NCI-H1092 treated with DMSO at 0.1 percent for 48 hours (cell line): ENCODE data around the gene FGFBP1.

Experiments used
- DNase-seq: peaks from one replicate; lab custom pipeline; 2025; lab: John Stamatoyannopoulos, UW

Gene FGFBP1

DNA sequence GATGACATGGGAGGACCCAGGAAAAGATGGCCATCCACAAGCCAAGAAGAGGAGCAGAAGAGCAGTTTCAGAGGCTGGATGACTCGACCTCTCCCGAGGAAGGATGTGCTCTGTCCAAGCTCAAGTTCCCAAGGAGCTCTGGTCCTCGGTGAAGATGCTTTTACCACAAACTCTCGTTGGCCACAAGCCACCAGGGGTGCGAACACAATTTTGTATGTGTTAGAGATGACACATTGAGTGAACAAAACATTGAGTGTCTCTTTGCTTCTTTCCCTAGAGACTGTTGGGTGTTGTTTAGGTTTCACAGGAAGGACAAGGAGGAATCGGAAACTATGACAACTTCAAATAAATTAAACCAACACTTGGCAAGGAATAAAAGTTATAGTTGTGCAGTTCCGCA lies 26.3 kb downstream of the FGFBP1 start:
- no peak for DNase-seq

DNA sequence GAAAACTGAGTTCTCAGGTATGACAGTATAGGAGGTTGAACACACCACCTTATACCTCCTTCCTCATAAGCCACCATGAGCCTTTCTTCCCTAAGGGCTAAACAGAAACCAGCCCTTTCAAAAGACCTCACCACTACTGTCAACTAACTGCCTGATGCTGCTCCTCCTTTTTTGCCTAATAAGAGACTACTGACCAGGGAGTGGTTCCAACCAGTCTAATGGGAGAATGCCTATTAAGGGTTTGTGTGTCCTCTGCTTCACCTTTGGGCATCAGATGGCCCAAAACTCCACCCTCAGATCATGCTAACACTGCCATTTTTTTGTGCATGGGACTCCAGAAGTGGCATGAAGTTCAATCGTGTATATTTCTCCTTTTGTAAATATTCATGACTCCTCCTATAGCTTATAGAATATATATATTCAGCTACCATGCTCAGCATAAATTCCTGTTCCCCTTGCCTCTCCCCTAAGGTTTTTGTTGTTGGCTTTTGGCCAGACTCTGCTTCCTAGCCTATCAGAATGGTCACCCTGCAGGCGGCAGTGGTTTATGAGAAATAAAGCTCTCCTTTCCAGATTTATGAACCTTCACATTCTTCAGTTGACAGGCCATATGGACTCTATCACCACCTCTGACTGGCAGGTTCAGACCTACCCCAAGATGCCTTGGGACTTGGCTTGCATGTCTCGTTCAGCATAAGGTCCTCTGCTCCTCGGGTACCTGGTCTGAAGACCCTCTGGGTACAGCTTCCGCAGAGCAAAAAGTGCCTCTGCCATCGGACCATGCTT lies 28.2 kb downstream of the FGFBP1 start:
- no peak for DNase-seq

- DNase-seq: no peak
Observed at GRCh38 chr4:15907430-15907829, 31.1 kb downstream of the FGFBP1 start.

GRCh38 chr4:15906020-15906443 lies 32.5 kb downstream of the FGFBP1 start:
- DNase-seq: peak; percentile 2

DNA sequence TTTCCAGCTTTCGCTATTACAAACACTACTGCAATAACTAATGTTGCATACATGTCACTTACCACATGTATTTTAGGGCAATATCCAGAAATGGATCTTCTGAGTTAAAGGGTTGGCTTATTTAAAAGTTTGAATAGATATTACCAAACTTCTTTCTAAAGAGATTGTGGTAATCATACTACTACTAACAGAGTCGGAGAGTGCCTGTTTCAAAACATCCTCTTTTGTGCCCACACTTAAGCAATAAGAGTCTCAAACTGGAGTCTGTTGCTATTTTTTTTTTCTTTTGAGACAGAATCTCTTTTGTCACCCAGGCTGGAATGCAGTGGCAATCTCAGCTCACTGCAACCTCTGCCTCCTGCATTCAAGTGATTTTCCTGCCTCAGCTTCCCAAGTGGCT lies 35.8 kb downstream of the FGFBP1 start:
- DNase-seq: no peak

DNA sequence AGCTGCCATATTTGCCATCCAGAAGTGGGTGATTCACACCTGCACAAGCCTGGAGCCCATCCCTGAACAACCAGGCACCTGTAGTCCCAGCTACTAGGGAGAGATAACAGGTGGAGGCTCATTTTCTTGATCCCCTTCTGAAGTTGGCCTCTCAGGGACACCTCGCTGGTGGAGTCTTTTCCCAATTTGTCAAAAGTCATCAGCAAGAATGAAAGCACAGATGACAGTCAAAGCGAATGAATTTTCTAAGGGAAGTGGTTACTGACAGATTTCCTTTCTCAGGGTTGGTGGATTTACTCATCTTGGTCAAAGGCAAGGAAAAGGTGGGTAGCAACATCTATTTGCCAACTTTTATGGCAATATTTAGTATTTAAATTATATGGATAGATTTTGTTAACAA lies 36.5 kb downstream of the FGFBP1 start:
- DNase-seq: no peak

DNA sequence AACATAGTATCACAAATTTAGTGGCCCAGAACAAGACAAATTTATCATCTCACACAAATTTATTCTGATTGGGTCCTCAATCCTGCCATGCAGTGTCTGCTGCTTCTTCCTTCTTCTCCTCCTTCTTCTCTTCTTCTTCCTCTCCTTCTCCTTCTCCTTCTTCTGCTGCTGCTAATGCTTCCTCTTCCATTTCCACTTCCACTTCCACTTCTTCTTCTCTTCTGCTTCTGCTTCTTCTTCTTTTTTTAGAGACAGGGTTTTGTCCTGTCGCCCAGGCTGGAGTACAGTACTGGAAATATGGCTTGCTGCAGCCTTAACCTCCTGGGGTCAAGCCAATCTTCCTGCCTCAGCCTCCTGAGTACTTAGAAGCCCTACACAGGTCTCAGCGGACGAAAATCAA lies 37.5 kb downstream of the FGFBP1 start:
- no peak for DNase-seq

- no peak for DNase-seq
Observed at GRCh38 chr4:15899511-15899910, 39.0 kb downstream of the FGFBP1 start.

DNA sequence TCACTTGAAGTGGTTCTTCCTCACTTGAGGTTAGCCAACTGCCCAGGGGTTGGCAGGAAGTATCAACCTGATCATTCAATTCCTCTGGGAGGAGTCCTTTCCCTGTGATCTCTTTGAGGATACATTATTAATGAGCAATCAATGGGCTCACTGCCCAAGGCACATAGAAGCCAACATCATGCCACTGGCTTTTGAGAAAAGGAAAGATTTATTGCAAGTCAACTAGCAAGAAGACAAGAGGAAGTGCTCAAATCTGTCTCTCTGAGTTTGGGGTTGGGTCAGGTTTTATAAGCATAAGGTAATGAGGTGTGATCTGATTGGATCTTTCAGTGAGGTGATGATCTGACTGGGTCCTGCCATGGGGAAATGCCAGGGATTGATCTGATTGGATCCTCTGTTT lies 39.6 kb downstream of the FGFBP1 start:
- DNase-seq: no peak

DNA sequence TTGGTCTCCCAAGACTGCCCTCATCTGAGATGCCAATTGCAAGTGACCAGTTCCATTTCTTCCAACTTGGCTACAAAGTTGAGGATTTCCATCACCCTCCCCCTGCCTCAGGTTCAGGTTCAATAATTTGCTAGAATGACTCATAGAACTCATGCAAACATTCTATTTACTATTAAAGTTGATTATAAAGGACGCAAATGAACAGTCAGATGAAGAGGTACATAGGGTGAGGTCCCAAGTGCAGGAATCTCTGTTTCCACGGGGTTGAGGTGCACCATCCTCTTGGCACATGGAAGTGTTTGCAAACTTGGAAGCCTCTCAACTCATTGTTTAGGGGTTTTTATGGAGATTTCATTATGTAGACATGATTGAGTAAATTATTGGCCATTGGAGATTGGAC lies 41.0 kb downstream of the FGFBP1 start:
- no peak for DNase-seq

DNA sequence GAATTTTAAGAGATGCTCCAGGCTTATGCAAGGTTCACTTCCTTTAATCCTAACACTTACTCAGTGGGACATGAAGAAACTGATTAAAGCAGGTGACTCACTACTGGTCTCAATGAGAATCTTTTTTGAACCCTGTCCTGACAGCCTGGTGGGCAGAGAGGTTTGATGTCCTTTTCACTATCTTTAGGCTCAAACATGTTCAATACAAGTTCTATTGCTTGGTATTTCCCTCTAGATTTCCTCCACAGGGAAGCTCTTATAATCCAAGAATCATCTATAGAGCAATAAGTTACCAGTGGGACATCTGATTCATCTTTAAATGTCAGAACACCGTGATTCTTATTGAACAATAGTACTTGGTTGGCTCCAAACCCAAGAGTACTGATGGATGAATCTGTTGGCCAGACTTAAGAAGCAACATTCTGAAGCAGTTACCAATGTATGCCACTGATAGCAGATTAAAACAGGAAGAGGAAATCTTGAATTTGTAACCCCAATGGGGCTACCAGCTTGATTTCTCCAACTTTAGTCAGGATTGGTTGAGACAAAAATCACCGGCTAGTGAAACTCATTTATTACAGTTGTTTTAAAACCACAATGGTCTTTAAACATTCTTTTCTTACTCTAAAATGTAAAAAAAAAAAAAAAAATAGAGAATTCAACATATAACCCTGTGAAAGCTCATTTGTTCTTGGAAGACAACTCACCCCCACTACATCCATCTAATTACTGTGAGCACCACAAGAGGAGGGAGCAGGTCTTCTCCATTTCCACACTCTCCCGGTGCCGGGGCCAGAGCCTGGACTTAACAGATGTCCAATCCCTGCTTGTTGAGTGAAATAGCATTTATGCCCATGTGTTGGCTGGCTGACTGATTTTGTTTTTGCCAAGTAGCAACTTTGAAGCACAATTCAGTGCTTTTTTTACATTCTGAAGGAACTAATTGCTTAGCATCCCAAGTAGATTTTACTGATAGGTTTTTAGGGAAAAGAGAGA lies 43.3 kb downstream of the FGFBP1 start:
- no peak for DNase-seq

GRCh38 chr4:15894393-15894792 lies 44.1 kb downstream of the FGFBP1 start:
- no peak for DNase-seq

DNA sequence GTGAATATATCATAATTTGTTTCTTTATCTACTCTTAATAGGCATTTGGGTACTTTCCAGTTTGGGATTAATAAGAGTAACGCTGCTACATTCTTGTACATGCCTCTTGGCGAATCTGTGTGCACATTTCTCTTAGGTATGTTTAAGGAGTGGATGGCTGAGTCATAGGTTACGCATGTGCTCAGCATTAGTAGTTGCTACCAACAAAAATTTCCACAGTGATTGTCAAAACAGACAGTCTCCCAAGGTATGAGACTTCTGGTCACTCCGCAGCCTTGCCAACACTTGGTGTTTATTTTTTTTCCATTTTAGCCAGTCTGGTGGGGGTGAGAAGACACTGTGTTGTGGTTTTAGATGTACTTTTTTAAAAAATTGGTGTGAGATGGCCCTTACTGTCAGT lies 44.6 kb downstream of the FGFBP1 start:
- no peak for DNase-seq

GRCh38 chr4:15891312-15891711 lies 47.2 kb downstream of the FGFBP1 start:
- DNase-seq: no peak

GRCh38 chr4:15890246-15890829 lies 48.2 kb downstream of the FGFBP1 start:
- DNase-seq: no peak

DNA sequence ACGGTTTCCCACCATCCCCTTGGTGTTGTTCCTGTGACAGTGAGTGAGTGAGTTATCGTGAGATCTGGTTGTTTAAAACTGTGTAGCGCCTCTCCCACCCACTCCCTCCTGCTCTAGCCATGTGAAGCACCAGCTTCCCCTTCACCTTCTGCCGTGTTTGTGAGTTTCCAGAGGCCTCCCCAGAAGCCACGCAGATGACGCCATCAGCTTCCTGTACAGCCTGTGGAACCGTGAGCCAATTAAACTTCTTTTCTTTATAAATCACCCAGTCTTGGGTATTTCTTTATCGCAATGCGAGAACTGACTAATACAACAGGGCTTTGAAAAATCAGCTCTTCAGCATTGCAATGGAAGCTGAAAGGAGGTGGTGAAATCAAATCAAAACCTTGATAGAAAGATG lies 50.0 kb downstream of the FGFBP1 start:
- no peak for DNase-seq
